ENCODE data around the gene DYNLRB2.

Gene DYNLRB2

GRCh38 chr16:80586476-80586875 is 45.7 kb downstream of the DYNLRB2 start:
- Histone ChIP-seq H3K4me3 (ENCODE audit: low read depth in 1 of 2, low read length in 1 of 2) (no peak overlapping the region), H3K9me3 (no peaks in the 10 kb centered on the region), H3K4me1 (ENCODE audit: control insufficient read depth in 1 of 2, insufficient read depth in 1 of 2, low read depth in 1 of 2, low read length in 1 of 2) (no peaks in the 10 kb centered on the region), H3K27me3 (no peaks in the 10 kb centered on the region), H3K27ac (no peak overlapping the region), H3K36me3 (no peaks in the 10 kb centered on the region)
- TF ChIP-seq CTCF (IDR thresholded peaks at IDR 0.05): no peak

- no peak for TF ChIP-seq CTCF (IDR thresholded peaks at IDR 0.05)
- Histone ChIP-seq H3K4me1 (ENCODE audit: control insufficient read depth in 1 of 2, insufficient read depth in 1 of 2, low read depth in 1 of 2, low read length in 1 of 2) (no peaks in the 10 kb centered on the region), H3K4me3 (ENCODE audit: low read depth in 1 of 2, low read length in 1 of 2) (no peak overlapping the region), H3K36me3 (no peaks in the 10 kb centered on the region), H3K27ac (no peak overlapping the region), H3K9me3 (no peaks in the 10 kb centered on the region), H3K27me3 (no peaks in the 10 kb centered on the region)
These were observed 46.3 kb downstream of the DYNLRB2 start for GRCh38 chr16:80587071-80587470.

GRCh38 chr16:80591071-80591915 is 50.5 kb downstream of the DYNLRB2 start:
- Histone ChIP-seq H3K9me3 (no peaks in the 10 kb centered on the region), H3K4me1 (ENCODE audit: control insufficient read depth in 1 of 2, insufficient read depth in 1 of 2, low read depth in 1 of 2, low read length in 1 of 2) (no peaks in the 10 kb centered on the region), H3K27me3 (no peaks in the 10 kb centered on the region), H3K36me3 (no peaks in the 10 kb centered on the region), H3K4me3 (ENCODE audit: low read depth in 1 of 2, low read length in 1 of 2) (no peak overlapping the region), H3K27ac (no peak overlapping the region)
- TF ChIP-seq CTCF (IDR thresholded peaks at IDR 0.05): no peak

GRCh38 chr16:80592273-80592672 is 51.5 kb downstream of the DYNLRB2 start:
- H3K36me3 ChIP-seq: no peaks in the 10 kb centered on the region
- H3K4me3 ChIP-seq (ENCODE audit: low read depth in 1 of 2, low read length in 1 of 2): no peak overlapping the region
- no peaks in the 10 kb centered on the region for H3K4me1 ChIP-seq (ENCODE audit: control insufficient read depth in 1 of 2, insufficient read depth in 1 of 2, low read depth in 1 of 2, low read length in 1 of 2)
- H3K27ac ChIP-seq: no peak overlapping the region
- no peaks in the 10 kb centered on the region for H3K27me3 ChIP-seq
- no peak for TF ChIP-seq CTCF (IDR thresholded peaks at IDR 0.05)
- no peaks in the 10 kb centered on the region for H3K9me3 ChIP-seq

GRCh38 chr16:80594756-80595155 is 54.0 kb downstream of the DYNLRB2 start:
- H3K27me3 ChIP-seq: no peaks in the 10 kb centered on the region
- no peak overlapping the region for H3K4me3 ChIP-seq (ENCODE audit: low read depth in 1 of 2, low read length in 1 of 2)
- no peaks in the 10 kb centered on the region for H3K9me3 ChIP-seq
- H3K27ac ChIP-seq: no peak overlapping the region
- no peak for TF ChIP-seq CTCF (IDR thresholded peaks at IDR 0.05)
- no peaks in the 10 kb centered on the region for H3K4me1 ChIP-seq (ENCODE audit: control insufficient read depth in 1 of 2, insufficient read depth in 1 of 2, low read depth in 1 of 2, low read length in 1 of 2)
- no peaks in the 10 kb centered on the region for H3K36me3 ChIP-seq

Data from neutrophil (primary cell).